HepG2 (cell line): ENCODE measurements around the gene TMEM14A. TPM values are rescaled to one million over a fixed set of nuclear protein-coding genes. Genes with fewer than 3 reads are reported as not detected.

Experiments
- AGO2 ChIP-seq: fragments of 200-400 bp; formaldehyde crosslinking; optimal IDR thresholded peaks from 2 replicates; pipeline ENCODE3; 2017; ENCODE audit warnings: mild to moderate bottlenecking, low read depth, low read length, moderate library complexity
- BORCS8-MEF2B ChIP-seq: sonication (generic); formaldehyde crosslinking; IDR thresholded peaks from 2 replicates; pipeline ENCODE4 v1.8.0; 2022; ENCODE audit warnings: mild to moderate bottlenecking, missing genetic modification reagents
- EEA1 ChIP-seq: sonication (generic); formaldehyde crosslinking; IDR thresholded peaks from 2 replicates; pipeline ENCODE4 v1.5.1; 2020; ENCODE audit warnings: mild to moderate bottlenecking, missing genetic modification reagents, borderline replicate concordance
- GFI1 ChIP-seq: sonication (generic); formaldehyde crosslinking; IDR thresholded peaks from 2 replicates; pipeline ENCODE4 v1.5.0; 2020; ENCODE audit warnings: missing genetic modification reagents, mild to moderate bottlenecking, borderline replicate concordance
- HMGA1 ChIP-seq: sonication (generic); formaldehyde crosslinking; conservative IDR thresholded peaks from 2 replicates; pipeline ENCODE4 v1.4.0; 2020; ENCODE audit warnings: missing genetic modification reagents
- MAF1 ChIP-seq: sonication (generic); formaldehyde crosslinking; IDR thresholded peaks from 2 replicates; pipeline ENCODE4 v1.5.0; 2020; ENCODE audit warnings: missing genetic modification reagents, borderline replicate concordance
- MXD4 ChIP-seq: IDR thresholded peaks from 2 replicates; pipeline ENCODE4 v1.6.1; 2016; ENCODE audit warnings: mild to moderate bottlenecking, missing biosample characterization, missing genetic modification reagents
- PAXIP1 ChIP-seq: sonication (generic); formaldehyde crosslinking; conservative IDR thresholded peaks from 2 replicates; pipeline ENCODE4 v1.4.0; 2020; ENCODE audit warnings: mild to moderate bottlenecking, missing genetic modification reagents, moderate library complexity
- RFX5 ChIP-seq: IDR thresholded peaks from 2 replicates; pipeline ENCODE4 v1.6.1; 2011; ENCODE audit warnings: low read depth, low read length, improper control_type of control experiment
- SP4 ChIP-seq: sonication (generic); formaldehyde crosslinking; IDR thresholded peaks from 2 replicates; pipeline ENCODE4 v1.8.1; 2023; ENCODE audit warnings: mild to moderate bottlenecking, missing genetic modification reagents
- SP5 ChIP-seq: IDR thresholded peaks from 2 replicates; pipeline ENCODE4 v1.6.1; 2016; ENCODE audit warnings: low read depth, borderline replicate concordance
- SSRP1 ChIP-seq: IDR thresholded peaks from 2 replicates; pipeline ENCODE4 v1.6.1; 2016; ENCODE audit warnings: control low read depth
- STAT6 ChIP-seq: sonication (generic); formaldehyde crosslinking; IDR thresholded peaks from 2 replicates; pipeline ENCODE4 v1.4.0; 2020; ENCODE audit warnings: missing genetic modification reagents, mild to moderate bottlenecking, borderline replicate concordance
- ZBTB20 ChIP-seq: sonication (generic); formaldehyde crosslinking; IDR thresholded peaks from 2 replicates; pipeline ENCODE4 v1.8.1; 2023; ENCODE audit warnings: missing genetic modification reagents, low read depth, mild to moderate bottlenecking, borderline replicate concordance
- ZFP37 ChIP-seq: sonication (generic); formaldehyde crosslinking; IDR thresholded peaks from 2 replicates; pipeline ENCODE4 v1.4.0; 2020; ENCODE audit warnings: missing genetic modification reagents, borderline replicate concordance
- ZIK1 ChIP-seq: sonication (generic); formaldehyde crosslinking; IDR thresholded peaks from 2 replicates; pipeline ENCODE4 v1.5.0; 2020; ENCODE audit warnings: mild to moderate bottlenecking, low read depth, missing genetic modification reagents, borderline replicate concordance
- ZNF136 ChIP-seq: sonication (generic); formaldehyde crosslinking; IDR thresholded peaks from 2 replicates; pipeline ENCODE4 v1.8.1; 2022; ENCODE audit warnings: low read depth, mild to moderate bottlenecking, moderate library complexity, missing genetic modification reagents
- ZNF34 ChIP-seq: sonication (generic); formaldehyde crosslinking; IDR thresholded peaks from 2 replicates; pipeline ENCODE4 v1.4.0; 2020; ENCODE audit warnings: mild to moderate bottlenecking, missing genetic modification reagents, borderline replicate concordance
- ZNF451 ChIP-seq: sonication (generic); formaldehyde crosslinking; IDR thresholded peaks from 2 replicates; pipeline ENCODE4 v1.5.0; 2020; ENCODE audit warnings: mild to moderate bottlenecking, missing genetic modification reagents
- ZSCAN30 ChIP-seq: sonication (generic); formaldehyde crosslinking; IDR thresholded peaks from 2 replicates; pipeline ENCODE4 v1.5.0; 2020; ENCODE audit warnings: mild to moderate bottlenecking, missing genetic modification reagents
- polyA plus RNA-seq, 8 experiments: library from polyadenylated mRNA; depleted of rRNA in 3 of 8; stranded (reverse) in 7 of 8; unstranded in 1 of 8; fragments of >200 nt; fragmentation: Illumina TruSeq in 4 of 8; extraction: Trizol in 4 of 8; gene quantifications; 2 replicates each; pipeline versions ENCODE4 v1.2.1 to v1.2.3, GENCODE V29; 2011 to 2016; ENCODE audit warnings: low read depth in 4 of 8, missing spikeins in 1 of 8, mixed read lengths in 1 of 8; ENCODE audit not compliant: insufficient read depth in 1 of 8
- total RNA-seq, 5 experiments: library from RNA; depleted of rRNA; stranded (reverse); fragments of >200 nt; fragmentation: Illumina TruSeq; extraction: Trizol; gene quantifications; 2 replicates each; pipeline ENCODE4 v1.2.3, GENCODE V29; 2016; ENCODE audit warnings: low read depth in 1 of 5
- TF ChIP-seq, protein P1 (sequence below): sonication (generic); formaldehyde crosslinking; IDR thresholded peaks from 2 replicates; pipeline ENCODE4 v1.8.0; 2022; ENCODE audit warnings: low read depth, missing genetic modification reagents

TMEM14A gene
- total and polyA plus RNA-seq, 2 of the 13 experiments (the other 11 are each of a cell fraction or from before 2014, with no cell fraction given) = 24.6 to 73.7 TPM

DNA sequence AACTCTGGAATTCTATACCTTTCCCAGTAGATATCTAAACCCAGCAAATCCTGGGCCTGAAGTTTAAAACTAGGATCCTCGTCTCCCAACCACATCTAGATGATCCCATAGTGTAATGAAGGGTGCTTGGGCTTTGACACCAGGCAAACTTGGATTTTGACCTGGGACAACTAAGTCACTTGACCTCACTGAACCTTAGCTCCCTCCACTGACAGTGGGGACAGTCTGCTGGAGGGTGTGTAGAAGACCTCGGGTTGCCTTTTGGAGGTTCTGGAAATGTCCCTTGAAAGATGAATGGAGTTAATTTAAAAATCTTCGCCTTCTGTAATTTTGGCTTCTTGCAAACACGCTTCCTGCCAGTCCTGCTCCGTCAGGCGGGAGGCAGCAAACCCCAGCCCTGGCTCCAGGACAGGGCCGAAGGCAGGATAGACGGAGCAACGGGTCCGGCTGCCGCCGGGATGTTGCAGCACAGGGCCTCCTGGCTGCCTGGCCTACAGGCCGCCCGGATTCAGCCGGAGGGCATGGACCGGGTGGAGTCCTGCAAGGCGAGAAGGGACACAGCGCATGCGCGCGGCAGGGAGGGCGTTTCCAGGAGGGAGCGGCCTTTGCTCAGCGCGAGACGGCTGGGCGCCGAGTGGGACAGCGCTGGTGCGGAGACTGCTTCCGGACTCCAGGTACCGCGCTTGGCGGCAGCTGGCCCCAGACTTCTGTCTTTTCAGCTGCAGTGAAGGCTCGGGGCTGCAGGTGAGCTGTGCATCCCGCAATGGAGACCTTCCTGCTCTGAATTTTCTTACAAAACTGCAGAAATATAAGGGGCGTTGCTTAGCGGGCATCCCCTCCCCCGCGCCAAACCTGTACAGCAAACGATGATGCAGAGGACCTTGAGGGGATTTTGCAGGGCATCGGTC, at the start of gene TMEM14A (continued):
- TF ChIP-seq ZFP37 (CRISPR knock-in tag) = peak; percentile 84; the same call in 1 of the 2 replicates
- peak; percentile 92; the same call in 1 of the 2 replicates for TF ChIP-seq STAT6
- TF ChIP-seq SP5 = peak; percentile 69
- peak; percentile 82 for TF ChIP-seq SP4 (CRISPR knock-in tag)
- TF ChIP-seq MAF1 (CRISPR knock-in tag) = peak; percentile 31; the same call in 1 of the 2 replicates
- peak; percentile 95 for TF ChIP-seq MXD4
- TF ChIP-seq EEA1 (CRISPR knock-in tag) = peak; percentile 32; the same call in 1 of the 2 replicates
- TF ChIP-seq AGO2 = peak; percentile 78
- TF ChIP-seq ZNF34 (CRISPR knock-in tag) = no peak
- TF ChIP-seq PAXIP1 (CRISPR knock-in tag) = peak; percentile 73
- no peak for TF ChIP-seq HMGA1 (CRISPR knock-in tag)
- peak; percentile 83; the same call in 1 of the 2 replicates for TF ChIP-seq SSRP1 (CRISPR knock-in tag)
- TF ChIP-seq GFI1 (CRISPR knock-in tag) = peak; percentile 79; the same call in 1 of the 2 replicates
- TF ChIP-seq, protein P1, sequence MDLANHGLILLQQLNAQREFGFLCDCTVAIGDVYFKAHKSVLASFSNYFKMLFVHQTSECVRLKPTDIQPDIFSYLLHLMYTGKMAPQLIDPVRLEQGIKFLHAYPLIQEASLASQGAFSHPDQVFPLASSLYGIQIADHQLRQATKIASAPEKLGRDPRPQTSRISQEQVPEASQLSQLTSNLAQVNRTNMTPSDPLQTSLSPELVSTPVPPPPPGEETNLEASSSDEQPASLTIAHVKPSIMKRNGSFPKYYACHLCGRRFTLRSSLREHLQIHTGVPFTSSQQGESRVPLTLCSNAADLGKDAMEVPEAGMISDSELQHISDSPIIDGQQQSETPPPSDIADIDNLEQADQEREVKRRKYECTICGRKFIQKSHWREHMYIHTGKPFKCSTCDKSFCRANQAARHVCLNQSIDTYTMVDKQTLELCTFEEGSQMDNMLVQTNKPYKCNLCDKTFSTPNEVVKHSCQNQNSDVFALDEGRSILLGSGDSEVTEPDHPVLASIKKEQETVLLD (CRISPR knock-in tag) = no peak
- TF ChIP-seq ZSCAN30 (CRISPR knock-in tag) = 0 out of 2 replicates have a peak, but pooled peaks have one; percentile 86
- peak; percentile 88 for TF ChIP-seq ZNF136 (CRISPR knock-in tag)
- TF ChIP-seq ZNF451 (CRISPR knock-in tag) = peak; percentile 93; the same call in 1 of the 2 replicates
- peak; percentile 83 for TF ChIP-seq ZIK1
- peak; percentile 63; the same call in 1 of the 2 replicates for TF ChIP-seq ZBTB20
- peak; percentile 77; the same call in 1 of the 2 replicates for TF ChIP-seq BORCS8-MEF2B (CRISPR knock-in tag)
- no peak for TF ChIP-seq RFX5
